GM12892 (cell line): ENCODE data around the gene ITIH3.

Source experiments
- POLR2A ChIP-seq: IDR thresholded peaks from 2 replicates; pipeline ENCODE4 v1.6.1; 2011; ENCODE audit warnings: low read depth, low read length, control low read depth
- POLR2AphosphoS5 ChIP-seq: IDR thresholded peaks from 2 replicates; pipeline ENCODE4 v1.6.1; 2011; ENCODE audit warnings: low read depth, low read length, control low read depth

DNA sequence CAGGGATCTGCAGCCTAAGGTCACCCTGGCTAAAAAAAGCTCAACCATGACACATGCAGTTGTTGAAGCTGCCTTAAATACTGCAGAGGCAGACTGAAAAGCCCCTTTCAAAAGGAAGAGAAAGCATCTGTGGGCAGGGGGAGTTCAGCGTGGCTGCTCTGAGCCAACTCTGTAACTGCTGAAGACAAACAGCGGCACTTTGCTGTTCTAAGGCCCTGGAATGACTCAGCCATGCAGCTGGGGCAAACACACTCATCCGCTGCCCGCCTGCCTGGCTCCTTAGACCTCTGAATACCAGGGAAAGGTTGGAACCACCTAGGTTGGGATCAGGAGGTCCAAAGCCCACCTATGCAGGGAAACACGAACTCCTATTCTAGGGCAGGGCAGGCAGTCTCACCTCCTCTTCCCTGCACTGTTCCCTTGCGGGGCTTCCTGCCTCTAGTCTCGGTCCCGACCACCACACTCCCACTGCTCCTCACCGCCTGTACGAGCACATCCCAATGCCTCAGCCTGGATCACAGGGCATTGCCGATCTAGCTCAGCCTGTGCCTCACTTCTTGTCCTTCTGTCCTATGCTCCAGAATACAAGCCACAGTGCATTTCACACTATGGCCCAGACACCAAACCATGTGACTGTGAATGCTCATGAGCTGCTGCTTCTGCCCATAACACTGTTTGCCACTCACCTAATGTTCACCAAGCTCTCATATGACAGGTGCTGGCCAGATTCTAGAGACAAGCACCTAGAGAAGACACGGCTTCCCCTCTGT is 46.8 kb downstream of the ITIH3 start:
- TF ChIP-seq POLR2A (no peak), POLR2AphosphoS5 (no peak)
